Fibroblast of gingiva (primary cell): ENCODE data around the gene DLL4.

Source experiments
- DNase-seq: peaks from one replicate; pipeline ENCODE4 v3.0.0-alpha.2; 2011; ENCODE audit warnings: low read depth

Gene DLL4

DNA sequence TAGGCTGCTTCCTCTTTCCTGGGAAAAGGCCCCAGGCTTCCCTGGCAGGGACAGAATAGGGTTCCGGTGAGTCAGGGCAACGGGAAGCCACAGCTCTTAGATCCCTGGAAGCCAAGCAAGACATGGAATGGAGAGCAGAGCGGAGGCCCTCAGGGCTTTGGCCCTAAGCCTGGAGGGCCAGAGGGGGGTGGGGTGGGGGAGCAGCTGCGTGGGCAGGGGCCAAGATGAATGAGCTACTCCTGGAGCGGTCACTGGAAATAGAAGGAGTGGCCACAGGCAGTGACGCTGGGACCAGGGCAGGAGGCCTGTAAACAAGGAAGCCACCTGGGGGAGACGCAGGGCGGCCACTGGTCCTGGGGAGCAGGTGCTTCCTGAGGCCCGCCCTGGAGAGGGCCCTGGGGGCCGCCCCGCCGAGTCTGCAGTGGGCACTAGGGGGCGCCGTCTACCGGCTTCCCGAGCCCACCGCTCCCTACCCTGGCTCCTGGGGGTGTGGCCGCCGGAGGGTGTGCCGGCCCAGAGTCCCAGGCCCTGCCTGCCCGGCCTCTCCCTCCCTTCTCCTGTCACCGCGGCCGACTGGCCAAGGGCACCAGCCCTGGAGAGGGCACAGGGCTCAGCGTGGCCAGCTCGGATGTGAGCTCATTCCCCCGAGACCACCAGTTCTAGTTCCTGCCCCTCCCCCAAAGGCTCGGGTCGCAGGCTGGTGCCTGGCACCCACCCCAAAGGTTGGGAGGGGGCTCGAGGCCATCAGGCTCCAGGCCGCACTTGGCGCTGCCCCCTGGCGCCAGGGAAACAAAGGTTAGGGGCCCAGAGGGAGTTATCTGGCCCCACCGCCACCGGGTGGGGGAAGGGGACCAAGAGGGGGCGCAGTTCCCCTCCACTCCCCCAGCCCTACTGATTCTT, 22.8 kb upstream of the DLL4 start:
- peak; percentile 97 for DNase-seq

DNA sequence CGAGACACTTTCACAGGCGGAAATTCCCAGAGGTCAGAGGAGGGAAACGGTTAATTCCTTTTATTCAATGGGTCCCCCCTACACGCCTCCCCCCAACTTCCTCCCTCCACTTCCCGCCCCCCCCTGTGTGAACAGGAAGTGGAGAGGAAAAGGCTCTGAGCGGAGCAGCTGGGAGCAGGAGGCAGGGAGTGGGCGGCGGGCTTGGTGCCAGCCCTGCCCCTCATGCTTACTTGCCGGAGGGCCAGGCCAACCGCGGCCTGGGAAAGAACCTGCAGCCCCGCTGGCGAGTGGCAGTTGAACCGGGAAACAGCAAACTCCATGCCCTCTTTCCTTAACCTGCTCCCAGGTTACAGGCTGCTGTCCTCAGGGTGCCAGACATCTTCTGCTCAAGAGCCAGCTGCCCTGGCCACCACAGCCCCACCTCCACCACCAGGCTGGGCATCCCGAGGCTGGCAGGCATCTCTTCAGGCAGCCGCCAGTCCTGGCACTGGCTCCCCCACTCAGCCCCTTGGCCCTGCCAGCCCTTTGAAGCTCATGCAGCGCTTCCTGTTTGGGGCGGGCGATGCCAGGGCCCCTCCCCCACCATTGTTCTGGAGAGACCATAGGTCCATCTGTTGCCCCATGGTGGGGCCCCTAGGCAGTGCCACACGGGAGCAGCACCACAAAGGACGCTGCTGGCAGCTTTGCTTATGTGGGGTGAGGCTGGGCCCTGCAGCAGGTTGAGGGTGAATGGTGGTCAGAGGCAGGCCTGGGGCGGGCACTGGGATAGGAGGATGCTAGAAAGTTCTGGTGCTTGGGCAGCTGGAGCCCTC, 21.9 kb upstream of the DLL4 start:
- no peak for DNase-seq

DNA sequence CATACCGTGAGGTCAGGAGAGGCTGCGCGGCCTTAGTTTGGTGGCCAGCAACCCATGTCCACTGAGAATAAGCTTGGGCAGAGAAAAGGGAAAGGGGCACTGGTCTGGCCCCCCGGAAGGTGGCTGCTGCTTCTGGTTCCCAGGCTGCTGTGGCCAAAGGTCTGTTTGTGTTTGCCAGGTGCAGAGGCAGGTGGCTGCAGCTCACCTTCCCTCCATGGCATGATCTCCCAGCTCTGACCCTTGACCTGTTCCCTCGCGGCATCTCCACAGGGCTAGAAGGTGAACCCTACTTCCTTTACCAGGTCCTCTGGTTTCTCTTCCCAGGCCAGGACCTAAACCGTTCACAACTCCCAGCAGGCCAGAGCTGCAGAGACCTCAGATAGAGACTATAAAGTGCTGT, 21.0 kb upstream of the DLL4 start:
- no peak for DNase-seq

DNA sequence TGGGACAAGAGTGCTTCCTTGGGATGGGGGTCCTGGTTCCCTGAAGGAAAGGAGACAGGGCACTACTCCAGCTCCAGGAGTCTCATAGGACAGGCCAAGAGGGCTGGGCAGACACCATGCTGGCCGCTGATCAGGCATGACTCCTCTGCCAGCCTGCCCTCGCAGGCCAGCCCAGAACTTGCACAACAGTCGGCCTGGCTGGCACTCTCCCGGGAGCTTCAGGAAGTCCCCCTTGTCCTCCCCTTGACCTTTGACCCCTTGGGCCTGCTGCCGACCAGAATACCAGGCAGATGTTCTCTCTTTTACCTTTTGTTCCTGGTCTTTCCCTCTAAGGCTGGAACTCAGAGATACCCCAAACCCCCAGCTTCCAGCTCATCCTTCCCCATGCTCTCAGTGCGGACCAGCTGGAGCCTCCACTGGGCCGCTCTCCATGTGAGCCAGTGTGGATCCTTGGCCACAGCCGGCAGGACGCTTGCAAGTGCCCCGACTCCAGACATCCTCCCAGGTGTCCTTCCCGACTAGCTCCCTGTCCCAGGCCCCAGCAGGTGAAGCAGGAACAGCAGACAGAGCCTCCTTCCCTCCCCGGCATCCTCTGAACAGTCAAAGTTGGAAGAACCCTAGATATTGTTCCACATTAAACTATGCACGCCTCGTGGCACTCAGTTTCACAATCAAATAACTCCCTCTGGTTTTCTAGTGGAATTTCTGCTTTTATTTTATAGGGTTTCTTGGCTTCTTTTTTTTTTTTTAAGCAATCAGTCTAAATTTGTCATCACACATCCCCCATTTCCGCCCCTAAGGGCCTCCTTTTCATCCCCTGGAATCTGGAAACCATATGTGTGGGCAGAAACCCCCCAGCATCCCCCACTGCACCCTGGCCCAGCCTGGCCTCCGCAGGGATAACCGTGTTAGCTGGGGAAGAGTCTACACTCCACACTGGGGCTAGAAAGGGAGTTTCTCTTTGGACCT, 19.2 kb upstream of the DLL4 start:
- peak; percentile 84 for DNase-seq

DNA sequence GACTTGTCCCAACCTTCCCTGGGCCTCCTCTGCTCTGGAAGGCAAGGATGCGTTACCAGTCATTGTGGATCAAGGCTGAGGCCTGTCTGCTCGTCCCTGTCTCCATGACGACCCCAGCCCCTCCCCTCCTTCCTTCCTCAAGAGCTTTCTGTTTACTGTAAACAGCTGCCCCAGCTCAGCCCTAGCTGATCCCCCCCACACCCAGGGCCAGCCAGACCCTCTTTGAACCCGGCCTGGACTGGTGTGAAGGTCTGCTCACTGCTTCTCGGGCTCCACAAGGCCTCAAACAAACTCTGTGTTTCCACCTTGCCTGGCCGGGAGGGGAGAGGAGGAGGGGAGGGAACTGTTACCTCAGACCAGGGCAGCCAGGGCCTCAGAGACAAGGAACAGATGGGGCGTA, 18.0 kb upstream of the DLL4 start:
- DNase-seq = no peak

DNA sequence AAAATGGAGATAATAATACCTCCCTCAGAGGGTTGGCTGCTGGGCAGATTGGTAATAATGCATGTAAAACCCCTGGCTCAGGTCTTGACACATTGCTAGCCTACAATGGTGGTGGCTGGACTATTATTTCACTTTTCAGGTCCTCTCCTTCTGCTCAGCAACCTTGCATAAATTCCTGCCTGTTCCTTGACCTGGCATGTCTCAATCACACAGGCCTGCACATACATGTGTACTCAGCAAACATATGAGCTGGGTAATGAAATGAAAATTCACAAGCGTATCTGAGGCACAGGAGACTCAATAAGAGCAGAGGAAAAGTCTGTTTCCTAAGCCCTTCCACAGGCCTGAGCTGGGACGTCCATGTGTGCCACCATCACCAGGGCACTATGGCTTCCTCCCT, 17.4 kb upstream of the DLL4 start:
- no peak for DNase-seq

DNA sequence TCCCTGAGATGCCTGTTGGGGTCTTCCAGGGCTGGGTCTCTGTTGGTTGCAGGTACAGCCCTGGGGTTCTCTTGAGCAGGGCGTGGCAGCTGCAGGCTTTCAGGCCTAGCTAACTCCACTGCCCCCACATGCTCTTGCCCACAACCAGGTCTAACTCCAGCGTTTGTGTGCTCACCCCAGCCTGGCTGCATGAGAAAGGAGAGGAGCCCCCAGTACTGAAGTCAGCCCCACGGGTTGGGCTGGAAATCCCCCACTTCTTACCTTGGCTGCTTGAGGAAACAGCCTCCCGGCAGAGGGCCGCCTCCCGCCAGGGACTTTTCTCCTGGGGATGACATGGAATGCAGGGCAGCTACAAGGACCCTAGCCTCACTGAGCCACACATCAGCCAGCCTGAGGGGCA, 16.7 kb upstream of the DLL4 start:
- no peak for DNase-seq

DNA sequence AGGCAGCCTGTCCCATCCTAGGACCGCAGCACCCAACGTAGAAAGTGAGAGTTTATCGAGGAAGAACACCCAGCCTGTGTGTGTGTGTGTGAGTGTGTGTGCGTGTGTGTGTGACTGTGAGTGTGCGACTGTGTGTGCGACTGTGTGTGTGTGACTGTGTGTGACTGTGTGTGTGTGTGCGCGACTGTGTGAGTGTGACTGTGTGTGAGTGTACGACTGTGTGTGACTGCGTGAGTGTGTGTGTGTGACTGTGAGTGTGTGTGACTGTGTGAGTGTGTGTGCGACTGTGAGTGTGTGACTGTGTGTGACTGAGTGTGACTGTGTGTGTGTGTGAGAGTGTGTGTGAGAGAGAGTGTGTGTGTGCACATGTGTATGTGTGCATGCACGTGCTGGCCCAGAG, 15.1 kb upstream of the DLL4 start:
- no peak for DNase-seq

DNA sequence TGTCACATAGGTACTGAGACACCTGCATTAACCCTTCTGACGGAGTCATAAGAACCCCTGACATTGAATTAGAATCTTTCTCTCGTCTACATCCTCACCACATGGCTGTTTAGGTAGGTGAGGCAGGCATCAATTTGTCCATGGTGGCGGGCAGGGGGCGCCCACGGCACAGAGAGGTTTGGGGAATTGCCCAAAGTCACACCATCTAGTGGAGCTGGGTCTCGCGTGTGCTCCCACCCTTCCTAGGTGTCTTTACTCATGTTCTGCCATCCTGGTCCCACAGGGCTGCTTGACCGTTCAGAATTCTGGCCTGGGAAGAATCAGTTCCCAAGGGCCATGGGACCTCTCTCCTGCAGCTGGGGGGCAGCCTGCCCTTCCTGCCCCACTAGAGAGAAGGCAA, 14.7 kb upstream of the DLL4 start:
- no peak for DNase-seq

DNA sequence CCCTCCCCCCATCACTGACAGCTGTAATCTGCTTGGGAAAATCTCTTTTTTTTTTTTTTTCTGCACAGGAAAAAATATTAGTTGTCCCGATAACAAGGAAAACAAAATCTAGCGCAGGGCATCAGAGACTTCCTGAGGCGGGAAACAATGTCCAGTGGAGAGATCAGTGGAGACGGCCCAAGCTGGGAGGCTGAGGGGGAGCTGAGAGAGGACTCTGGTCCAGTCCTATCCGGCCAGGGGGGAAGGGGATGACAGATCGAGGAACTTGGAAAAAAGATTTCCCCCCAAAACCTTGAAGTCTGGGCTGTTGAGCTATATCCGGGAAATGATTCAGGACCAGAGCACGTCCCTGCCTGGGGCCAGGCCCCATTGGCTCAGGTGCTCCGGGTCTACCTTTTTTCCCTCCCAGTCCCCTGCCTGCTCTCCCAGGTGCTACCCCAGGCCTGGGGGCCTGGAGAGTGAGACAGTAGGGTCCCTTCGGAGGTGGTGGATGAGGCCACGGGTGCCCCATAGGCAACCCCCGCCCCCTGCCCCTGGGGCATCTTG, 14.0 kb upstream of the DLL4 start:
- no peak for DNase-seq

DNA sequence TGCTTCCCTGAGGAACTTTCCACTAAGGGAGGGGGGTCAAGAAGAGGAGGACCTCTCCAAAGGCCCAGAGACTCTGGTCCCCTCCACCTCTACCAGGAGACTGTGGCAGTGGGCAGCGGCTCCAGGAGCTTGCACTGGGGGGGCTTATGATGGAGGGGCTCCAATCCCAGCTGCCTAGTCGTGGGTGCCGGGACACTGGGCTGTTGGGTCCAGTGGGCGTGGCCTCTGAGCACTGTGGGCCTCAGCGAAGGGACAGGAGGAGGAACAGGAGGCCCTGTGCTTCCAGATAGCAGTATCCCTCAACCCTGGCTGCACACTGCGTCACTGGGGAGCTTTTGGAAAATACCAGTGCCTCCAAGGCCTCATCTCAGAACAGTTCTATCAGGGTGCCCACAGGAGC, 13.5 kb upstream of the DLL4 start:
- DNase-seq = no peak

DNA sequence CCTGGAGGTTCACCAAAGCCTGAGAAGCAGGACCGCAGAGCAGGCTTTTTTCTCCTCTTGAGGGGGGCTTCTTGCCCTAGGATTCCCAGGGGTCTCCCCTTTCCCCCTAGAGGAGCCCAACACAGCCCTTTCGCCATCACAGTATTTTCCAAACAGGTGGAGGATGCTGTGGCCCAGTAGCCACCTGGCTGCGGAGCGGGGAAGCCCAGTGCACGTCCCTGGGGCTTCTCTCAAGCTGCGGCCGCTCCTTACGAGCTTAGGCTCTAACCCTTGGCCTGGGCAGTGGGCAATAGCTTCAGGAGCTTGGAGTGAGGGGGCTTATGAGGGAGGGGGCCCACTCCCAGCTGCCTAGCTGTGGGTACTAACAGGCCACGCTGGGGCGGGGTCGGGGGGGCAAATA, 11.6 kb upstream of the DLL4 start:
- DNase-seq = no peak

DNA sequence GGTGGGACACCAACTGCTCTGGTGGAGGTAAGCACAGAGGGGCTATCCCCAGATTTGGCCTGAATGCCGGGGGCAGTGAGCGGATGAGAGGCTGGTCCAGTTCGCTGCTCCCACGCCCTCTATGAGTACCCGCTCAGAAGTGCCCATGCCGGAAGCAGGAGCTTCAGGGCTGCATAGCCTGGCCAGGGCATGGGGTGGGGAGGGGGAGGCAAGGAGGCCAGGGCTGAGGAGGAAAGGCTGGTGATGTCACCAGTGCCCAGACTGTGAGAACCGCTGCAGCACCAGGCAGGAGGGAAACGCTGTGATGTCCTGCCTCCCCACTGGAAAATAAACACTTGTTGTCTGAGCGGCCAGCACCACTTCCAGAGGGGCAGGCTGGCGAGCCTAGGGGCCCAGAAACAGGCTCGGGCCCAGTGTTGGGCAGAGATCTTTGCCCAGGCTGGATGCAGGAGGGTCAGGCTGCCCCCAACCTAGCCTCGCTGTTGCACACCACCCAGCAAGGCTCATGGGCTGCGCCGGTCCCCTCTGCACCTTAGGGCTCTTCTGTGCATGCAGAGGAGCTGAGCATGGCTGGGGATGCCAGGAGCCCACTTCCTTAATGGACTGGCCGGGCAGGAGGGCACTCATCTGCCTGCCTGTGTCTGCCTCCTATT, 10.9 kb upstream of the DLL4 start:
- DNase-seq = no peak

DNA sequence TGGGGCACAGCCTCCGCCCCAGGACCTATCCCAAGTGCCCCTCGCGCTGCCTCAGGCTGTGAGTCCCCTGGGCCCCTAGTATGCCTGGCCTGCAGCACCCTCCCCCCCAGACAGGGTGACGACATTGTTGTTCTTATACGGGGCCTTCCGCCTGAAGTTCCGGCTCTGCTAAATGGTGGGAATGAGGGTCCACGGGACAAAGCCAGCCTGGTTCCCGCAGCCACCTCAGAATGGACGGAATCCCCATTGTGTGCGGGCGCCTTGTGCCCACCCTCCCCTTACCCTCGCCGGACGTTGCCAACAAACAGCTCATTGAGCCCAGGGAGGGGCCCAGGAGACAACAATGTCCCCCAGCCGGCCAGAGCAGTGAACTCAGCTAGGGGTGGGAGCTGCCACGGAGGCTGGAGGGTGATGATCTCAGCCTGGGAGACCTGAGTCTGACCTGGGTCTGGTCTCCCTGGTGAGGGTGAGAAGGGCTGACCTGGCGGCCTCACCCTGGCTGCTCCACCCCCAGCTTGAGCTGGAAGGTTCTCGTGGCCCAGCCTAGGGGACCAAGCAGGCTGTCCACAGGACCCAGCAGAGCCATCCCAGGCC, 10.2 kb upstream of the DLL4 start:
- no peak for DNase-seq

DNA sequence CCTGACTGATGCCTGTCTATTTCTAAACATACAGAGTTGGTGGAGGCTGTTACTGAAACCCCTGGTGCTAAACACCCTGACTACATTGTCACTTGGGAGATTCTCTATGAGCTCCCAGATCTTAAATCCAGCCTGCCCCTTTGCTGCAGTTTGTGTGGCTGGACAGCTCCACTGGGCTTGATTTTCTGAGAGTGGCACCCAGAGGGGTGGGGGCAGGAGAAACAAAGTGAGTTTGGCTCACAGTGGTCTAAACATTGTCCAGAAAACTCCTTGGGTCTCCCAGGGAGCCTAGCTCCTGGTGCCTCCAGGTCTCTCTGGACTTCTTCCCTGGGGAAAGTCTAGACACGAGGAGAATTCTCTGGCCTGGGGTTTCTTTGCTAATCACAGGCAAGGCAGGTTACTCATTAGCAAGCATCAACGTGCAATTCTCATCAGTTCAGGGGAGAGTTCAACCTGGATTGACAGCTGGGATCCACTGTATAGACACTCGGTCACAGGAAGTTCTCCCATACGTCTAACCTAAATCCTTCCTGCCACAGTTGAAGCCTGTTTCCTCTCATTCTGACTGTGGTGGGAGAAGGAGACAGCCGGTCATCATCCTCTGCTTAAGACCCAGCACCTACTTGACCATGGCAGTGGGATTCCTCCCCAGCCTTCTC, 7.1 kb upstream of the DLL4 start:
- no peak for DNase-seq

DNA sequence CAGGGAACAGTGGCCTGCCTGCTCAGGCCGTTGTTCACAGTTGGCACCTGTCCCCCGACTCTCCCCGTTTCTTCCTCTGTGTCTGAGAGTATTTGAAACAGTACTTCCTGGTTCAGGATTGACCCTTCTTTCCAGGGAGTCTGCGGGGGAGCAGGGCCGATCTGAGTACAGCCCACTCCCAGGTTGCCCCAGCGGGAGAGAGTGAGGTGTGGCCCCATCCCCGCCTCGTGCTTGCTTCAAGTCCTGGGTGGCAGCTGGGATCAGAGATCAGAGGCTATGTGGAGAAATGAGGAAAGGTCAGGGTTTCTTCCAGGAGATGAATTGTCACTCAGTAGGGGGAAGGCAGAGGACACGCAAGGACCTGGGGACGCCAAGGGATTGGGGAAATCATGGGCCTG, 6.5 kb upstream of the DLL4 start:
- no peak for DNase-seq

DNA sequence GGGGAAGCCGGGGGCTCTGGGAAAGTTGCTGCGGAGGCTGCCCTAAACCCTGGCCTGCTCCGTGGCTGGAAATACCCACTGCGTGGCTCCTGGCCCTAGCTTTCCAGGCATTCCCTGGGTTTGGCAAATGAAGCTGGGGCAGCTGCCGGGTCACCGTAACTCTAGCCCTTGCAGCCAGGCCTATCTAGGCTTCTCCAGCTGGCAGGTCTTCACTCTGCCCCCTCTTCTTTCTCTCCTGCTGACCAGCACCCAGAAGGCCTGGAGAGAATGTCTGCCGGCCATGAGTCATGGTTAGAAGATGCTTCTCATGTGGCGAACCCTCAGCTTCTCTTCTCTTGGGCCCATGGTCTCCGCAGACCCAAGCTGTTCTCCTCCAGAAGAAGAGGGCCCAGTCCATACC, 5.6 kb upstream of the DLL4 start:
- no peak for DNase-seq

DNA sequence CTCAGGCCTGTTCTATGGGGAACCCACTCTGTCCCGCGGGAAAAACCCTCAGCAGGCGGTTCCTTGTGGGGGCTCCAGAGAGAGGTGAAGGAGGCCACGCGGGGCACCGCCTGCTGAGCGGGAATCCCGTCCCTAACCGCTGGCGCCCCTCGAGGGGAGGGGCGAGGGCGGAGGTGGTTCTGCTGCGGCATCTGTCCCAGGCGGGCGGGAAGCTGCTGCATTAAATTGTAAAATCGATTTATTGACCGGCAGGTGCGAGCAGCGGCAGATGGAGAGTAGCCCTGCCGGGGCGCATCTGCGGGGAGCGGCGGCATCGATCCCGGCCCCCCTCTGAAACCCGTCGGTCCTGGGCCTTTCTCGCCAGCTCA, 3.7 kb upstream of the DLL4 start:
- DNase-seq = no peak

DNA sequence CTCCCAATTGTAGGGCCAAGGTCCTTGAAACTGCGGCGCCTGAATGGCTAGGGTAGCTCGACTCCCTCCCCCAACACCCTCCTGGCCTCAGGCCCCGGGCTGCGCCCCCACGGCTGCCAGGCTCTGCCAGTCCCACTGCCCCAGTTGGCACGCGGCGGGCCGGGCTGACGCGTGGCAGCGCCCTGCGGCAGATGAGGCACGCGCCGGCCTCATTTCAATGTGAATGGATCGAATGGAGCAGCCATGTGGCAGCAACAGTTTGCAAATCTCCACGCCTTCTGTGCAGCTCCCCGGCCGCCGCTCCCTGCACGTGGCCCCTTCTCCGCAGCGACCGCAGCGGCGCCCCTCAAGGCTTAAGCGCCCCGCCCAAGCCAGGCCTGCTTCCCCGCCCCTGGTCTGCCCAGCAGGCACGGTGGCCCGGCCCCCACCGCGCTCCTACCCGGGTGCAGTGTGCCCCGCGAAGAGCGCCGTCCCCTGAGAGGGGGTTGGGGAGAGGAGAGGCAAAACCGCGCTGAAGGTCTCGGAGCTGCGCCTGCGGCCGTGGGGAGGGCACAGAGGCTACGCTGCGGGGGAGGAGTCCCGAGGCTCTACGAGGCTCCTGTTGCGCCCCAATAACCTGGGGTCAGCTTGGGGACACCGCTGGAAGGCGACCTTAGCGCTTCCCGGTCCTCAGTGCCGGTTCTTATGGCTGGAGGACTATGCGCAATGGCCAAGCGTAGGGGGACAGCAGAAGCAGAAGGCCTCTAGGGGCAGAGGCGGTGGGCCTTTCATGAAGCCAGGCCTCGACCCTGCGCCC, 3.1 kb upstream of the DLL4 start:
- no peak for DNase-seq
